HT1080 (cell line): Measurements from ENCODE around the gene RNF8. TPM values are rescaled to one million over a fixed set of nuclear protein-coding genes. Genes with fewer than 3 reads are reported as not detected.
A peak's percentile ranks its signal among the peaks of the same experiment; 100 is the strongest.
"Not testable (repeated sequence)": the region's sequence is repeated elsewhere in the genome, so short reads cannot be mapped to it uniquely, and the experiment has no call there.

Experiments
- DNase-seq: peaks from one replicate; pipeline ENCODE4 v3.0.0-alpha.2; 2015; ENCODE audit warnings: low read depth
- polyA plus RNA-seq, 2 experiments: library from polyadenylated mRNA; depleted of rRNA; stranded (reverse); fragments of >200 nt; gene quantifications; 2 replicates each; pipeline ENCODE4 v1.2.3, GENCODE V29; 2015
- total RNA-seq: library from RNA; depleted of rRNA; stranded (reverse); fragments of >200 nt; shearing (Covaris generic); gene quantifications from 2 replicates; pipeline ENCODE4 v1.2.3, GENCODE V29; 2014; rRNA removed

RNF8 gene
- 22.5 and 23.8 TPM in 2 replicates for total RNA-seq
- polyA plus RNA-seq (2015; cell fraction: cytosol; rRNA removed), result 19.3 and 20.7 TPM in 2 replicates
- polyA plus RNA-seq (2015; cell fraction: nucleus; rRNA removed), result 11.6 and 13.1 TPM in 2 replicates

- peak; percentile 87 for DNase-seq
Measured at GRCh38 chr6:37353761-37354525, at the start of gene RNF8. RNF8 (plus strand) TSS chr6:37353983; CDS start chr6:37354165, 182 bp downstream.

- no peak for DNase-seq
Measured at GRCh38 chr6:37304766-37305165, 49.0 kb upstream of the RNF8 start.

GRCh38 chr6:37305841-37306425, 47.9 kb upstream of the RNF8 start:
- DNase-seq, result no peak

GRCh38 chr6:37306624-37307222, 47.1 kb upstream of the RNF8 start:
- DNase-seq, result no peak

GRCh38 chr6:37307484-37307883, 46.3 kb upstream of the RNF8 start:
- not testable (repeated sequence) for DNase-seq

- DNase-seq, result no peak
Measured at GRCh38 chr6:37308069-37308815, 45.5 kb upstream of the RNF8 start.

GRCh38 chr6:37309046-37309445, 44.7 kb upstream of the RNF8 start:
- no peak for DNase-seq

GRCh38 chr6:37309692-37310091, 44.1 kb upstream of the RNF8 start:
- DNase-seq, result no peak

GRCh38 chr6:37310966-37311365, 42.8 kb upstream of the RNF8 start:
- no peak for DNase-seq

- peak; percentile 58 for DNase-seq
Measured at GRCh38 chr6:37311741-37312473, 41.9 kb upstream of the RNF8 start.

- DNase-seq, result no peak
Measured at GRCh38 chr6:37313723-37314486, 39.9 kb upstream of the RNF8 start.

GRCh38 chr6:37314487-37315156, 39.2 kb upstream of the RNF8 start:
- DNase-seq, result peak; percentile 37

GRCh38 chr6:37315157-37315515, 38.6 kb upstream of the RNF8 start:
- no peak for DNase-seq

- no peak for DNase-seq
Measured at GRCh38 chr6:37316071-37316470, 37.7 kb upstream of the RNF8 start.

- DNase-seq, result no peak
Measured at GRCh38 chr6:37317312-37318038, 36.3 kb upstream of the RNF8 start.

GRCh38 chr6:37319156-37319555, 34.6 kb upstream of the RNF8 start:
- no peak for DNase-seq

GRCh38 chr6:37319856-37320480, 33.8 kb upstream of the RNF8 start:
- peak; percentile 33 for DNase-seq

- DNase-seq, result no peak
Measured at GRCh38 chr6:37320646-37321045, 33.1 kb upstream of the RNF8 start.

GRCh38 chr6:37321101-37321500, 32.7 kb upstream of the RNF8 start:
- no peak for DNase-seq
